ENCODE data around the gene CDKN2B-AS1.

DNA sequence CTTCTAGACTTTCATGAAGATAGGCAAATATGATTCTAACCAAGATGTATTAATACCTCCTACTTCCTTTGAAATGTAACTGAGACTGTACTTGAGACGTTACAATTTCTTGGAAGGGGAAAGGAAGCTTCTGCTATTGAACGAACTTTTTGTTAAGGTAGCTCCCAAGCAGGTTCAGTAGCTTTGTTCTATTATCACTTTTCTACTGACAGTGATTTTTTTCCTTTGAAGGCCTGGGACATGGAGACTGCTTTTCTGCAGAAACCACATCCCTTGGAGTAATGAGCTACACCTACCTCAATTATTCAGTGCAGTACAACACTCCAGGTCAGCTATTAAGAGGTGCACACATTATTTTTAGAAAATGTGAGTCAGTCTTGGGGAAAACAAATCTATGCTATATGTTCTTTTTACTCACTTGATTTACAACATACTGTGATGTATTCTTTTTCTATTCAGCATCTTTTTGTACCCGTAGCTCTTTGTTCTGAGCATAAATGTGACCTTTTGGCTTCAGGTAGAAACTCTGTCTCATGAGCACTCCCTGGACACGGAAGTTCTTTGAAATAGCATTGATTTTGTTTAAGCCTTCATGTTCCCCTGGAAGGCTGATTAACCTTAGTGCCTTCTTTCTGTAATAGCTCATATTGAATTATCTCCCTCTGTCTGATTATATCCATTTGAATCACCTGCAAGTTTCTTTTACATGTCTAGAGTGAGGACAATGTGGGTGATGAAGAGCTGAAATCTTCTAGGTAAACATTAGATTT is 71.0 kb downstream of the CDKN2B-AS1 start:
- no peak for TF ChIP-seq POLR2A (IDR thresholded peaks at IDR 0.05; ENCODE audit: low read length)
- TF ChIP-seq, protein P1, sequence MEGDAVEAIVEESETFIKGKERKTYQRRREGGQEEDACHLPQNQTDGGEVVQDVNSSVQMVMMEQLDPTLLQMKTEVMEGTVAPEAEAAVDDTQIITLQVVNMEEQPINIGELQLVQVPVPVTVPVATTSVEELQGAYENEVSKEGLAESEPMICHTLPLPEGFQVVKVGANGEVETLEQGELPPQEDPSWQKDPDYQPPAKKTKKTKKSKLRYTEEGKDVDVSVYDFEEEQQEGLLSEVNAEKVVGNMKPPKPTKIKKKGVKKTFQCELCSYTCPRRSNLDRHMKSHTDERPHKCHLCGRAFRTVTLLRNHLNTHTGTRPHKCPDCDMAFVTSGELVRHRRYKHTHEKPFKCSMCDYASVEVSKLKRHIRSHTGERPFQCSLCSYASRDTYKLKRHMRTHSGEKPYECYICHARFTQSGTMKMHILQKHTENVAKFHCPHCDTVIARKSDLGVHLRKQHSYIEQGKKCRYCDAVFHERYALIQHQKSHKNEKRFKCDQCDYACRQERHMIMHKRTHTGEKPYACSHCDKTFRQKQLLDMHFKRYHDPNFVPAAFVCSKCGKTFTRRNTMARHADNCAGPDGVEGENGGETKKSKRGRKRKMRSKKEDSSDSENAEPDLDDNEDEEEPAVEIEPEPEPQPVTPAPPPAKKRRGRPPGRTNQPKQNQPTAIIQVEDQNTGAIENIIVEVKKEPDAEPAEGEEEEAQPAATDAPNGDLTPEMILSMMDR (IDR thresholded peaks at IDR 0.05) = no peak
- TF ChIP-seq NPAS2 (CRISPR knock-in tag; IDR thresholded peaks at IDR 0.05; ENCODE audit: borderline replicate concordance) = no peak
- TF ChIP-seq MYC (IDR thresholded peaks at IDR 0.05; ENCODE audit: borderline replicate concordance, low read length) = no peak
- TF ChIP-seq MAZ (IDR thresholded peaks at IDR 0.05; ENCODE audit: borderline replicate concordance, low read depth, low read length) = no peak
